Epidermal melanocyte (primary cell): ENCODE data around the gene RXFP4.
"Not testable (repeated sequence)": the region's sequence is repeated elsewhere in the genome, so short reads cannot be mapped to it uniquely, and the experiment has no call there.

Experiments
- DNase-seq: peaks from one replicate; pipeline ENCODE4 v3.0.0; 2011; ENCODE audit warnings: low spot score; ENCODE audit not compliant: insufficient read length

The RXFP4 gene

DNA sequence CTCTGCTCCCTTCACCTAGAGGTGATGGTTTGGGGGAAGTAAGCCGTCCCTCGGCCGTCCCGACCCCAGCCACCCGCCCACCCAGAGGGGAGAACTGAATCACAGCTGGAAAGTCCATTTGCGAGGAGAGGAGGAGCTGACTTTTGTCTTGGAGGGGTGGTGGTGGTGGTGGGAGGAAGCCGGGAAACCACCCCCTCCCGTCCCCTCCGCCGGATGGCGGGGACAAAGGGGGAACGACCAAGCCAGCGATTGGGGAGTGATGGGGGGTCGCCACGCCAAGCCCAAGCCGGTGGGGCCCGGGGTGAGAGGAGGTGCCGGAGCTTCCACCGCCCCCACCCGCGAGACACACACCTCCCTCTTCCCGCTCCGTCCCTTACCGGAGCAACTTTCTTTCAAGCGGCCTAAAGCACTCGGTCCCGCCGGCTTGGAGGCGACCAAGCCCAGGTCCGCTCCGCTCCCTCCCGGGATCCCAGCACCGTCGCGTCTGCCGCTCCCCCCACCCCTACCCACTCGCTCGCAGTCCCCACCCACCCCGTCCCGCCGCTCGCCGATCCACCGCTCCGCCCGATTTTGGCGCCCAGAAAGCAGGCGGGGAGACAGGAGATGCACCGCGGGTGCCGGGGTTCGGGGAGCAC, 36.4 kb downstream of the RXFP4 start:
- no peak for DNase-seq

DNA sequence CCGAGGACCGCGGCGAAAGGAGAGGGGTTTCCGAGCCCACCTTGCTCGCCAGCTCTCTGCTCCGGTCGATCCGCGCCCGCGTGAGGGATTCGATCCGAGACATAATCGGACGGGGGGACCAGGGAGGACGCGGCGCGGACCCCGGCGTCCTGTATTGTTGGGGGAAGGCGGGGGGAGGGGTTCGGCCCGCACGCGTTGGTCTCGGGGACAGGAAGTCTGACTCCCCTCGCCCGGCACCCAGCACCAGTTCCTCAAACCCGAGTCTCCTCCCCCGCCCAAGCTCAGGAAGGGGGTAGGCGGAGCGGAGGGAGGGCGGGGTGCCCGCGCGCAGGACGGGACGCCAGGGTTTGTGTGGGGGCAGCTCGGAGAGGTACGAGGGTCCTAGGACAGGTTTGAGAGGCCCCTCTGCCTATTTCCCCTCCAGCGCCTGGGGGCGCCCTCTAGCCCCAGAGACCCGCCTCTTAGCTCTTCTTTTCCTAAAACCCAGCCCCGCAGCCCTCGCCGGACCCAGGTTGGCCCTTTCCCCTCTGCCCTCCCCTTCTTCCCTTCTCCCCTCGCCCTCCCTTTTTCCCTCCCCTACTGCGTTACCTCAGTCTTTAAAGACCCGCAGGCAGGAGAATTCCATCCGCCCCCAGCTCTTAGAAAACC, 37.0 kb downstream of the RXFP4 start, which contains the start of gene ARHGEF2:
ARHGEF2 (minus strand) TSS at position 223 of the 648 bp plus-strand sequence; CDS start at position 103, 120 bp downstream.
- DNase-seq: no peak

DNA sequence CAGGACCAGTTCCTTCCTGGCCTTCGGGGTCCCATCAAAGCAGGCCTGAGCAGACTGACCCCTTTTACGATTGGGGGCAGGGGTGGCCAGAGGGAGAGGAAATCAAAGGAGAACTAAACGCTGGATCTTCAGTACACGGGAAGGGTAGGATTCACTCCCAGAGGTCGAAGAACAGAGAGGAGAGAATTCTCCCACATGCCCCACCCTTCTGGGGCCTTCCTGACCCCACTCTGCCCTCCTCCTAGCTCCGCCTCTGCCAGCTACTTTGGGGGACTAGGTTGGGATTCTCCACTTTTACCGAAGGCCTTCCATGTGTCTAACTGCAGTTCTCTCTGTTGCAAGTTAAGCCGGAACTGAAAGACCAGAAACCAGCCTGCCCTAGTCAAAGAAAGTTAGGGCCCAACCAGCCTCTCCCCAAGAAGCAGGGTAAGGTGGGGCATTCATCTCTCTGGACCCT, 37.6 kb downstream of the RXFP4 start:
- peak; percentile 19 for DNase-seq

DNA sequence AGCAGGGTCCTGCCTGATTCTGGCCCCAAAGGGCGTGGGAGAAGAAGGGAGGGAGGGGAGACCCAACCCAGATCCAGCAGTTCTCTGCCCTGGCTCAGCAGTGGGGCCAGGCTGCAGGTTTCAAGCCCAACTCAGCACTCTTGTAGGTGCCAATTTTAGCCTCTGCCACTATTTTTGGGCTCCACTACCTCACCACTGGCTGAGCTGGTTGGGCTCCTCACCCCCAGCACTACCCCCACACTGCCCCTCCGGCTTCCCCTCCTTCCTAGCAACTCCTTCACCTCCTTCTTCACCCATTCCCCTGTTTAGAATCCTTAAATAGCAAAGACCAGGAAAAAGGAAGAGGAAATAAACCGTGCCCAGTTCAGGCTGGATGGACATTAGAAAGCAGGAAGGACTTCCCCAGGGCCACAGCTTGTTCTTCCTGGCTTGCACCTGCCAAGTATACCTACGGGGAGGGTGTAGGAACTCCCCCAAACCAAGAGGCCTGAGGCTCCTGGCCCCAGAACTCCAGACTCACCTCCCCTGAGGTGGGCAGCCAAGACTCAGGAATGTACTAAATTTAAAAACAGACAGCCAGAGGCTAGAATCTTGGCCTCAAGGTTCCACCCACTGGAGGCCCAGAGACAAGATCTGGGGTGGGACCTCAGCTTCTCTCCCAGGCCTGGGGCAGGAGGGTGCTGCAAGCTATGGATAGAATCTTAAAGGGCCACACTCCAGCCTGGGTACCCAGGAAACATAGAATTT, 38.3 kb downstream of the RXFP4 start:
- DNase-seq: peak; percentile 7

DNA sequence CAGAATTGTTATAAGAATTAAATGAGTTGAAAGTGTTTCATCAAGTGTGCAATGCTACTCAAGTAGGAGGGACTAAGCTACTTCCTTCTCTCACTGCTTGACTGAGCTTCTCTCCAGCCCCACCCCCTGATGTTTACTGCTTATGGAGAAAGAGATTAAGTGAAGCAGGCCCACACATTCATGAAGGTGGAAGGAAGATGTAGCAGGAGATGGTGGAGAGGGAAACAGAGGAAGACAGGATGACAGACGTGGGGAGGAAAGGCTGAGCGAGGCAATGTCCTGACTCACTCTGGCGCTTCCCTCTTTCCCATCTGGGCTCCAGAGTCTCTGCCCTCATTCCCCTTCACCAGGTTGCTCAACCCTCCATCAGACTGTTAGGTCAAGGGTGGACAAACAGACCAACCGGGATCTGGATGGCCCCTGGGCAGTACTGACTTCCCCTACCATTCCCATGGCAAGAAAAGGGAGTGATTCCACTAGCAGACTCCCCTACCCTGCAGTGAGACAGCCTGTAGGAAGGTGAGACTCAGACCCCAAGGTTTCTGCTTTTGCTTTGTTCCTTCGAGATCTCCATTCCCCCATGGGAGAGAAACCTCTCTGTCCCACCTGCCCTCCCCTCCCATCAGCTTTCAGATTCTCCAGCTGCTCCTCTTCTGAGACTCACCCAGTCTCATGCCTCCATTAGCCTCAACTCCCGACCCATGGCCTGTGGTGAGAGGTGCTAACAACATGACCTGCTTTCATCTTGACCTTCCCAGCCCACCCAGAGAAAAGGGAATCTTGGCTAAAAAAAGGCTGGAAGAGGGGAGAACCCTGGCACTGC, 40.0 kb downstream of the RXFP4 start:
- peak; percentile 48 for DNase-seq

DNA sequence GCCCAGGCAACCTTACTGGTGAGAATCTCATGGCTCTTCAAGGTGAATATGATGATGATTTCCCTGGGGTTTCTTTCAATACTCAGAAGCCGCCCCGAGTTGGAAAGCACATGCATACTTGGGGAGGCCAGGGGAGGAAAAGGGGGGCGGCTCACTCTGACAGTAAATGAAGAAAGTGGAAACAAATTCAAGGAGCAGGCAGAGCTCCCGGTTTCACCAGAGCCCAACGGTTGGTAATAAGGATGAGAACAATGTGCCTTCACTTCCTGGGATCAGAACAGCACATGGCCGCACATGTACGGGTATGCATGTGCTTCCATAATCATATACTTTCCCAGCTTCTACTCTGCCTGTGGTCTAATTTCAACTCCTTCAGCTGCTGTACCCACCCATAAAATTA, 40.7 kb downstream of the RXFP4 start:
- peak; percentile 11 for DNase-seq

DNA sequence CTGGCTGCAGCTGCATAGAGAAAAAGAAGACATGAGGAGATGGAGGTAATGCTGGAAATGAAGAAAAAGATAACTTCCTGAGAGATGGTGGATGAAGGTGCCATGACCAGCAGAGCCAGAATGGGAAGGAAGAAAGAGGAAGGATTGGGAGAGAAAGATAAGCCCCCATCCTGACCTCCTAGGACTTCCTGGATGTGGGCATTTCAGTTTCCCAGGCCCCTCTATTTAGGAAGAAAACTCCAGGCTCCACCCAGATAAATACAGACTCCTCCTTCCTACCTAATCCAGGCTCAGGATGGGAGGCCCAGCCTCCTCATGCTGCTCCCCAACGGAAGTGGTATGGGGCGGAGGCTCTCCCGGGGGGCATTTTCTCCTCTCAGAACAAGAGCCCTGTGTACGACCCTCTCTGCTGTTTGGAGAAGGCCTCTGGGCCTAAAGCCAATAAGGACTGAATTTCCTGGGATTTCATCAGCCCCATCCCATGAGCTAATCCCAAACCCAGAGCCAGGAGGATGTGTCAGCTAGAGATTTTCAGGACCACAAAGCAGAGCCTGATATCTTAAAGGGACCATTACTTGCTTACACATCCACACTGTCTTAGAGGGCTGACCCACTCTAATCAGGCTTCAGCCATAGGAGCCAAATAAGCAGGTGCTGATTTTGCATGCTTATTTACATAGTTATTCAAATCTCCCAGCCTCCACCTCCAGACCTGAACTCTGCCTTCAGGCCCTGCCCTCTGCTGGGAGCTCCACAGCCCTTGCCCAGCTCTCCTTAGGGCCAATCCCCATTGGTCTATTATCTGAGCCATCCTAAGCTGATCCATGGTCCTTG, 42.0 kb downstream of the RXFP4 start:
- DNase-seq: peak; percentile 85

DNA sequence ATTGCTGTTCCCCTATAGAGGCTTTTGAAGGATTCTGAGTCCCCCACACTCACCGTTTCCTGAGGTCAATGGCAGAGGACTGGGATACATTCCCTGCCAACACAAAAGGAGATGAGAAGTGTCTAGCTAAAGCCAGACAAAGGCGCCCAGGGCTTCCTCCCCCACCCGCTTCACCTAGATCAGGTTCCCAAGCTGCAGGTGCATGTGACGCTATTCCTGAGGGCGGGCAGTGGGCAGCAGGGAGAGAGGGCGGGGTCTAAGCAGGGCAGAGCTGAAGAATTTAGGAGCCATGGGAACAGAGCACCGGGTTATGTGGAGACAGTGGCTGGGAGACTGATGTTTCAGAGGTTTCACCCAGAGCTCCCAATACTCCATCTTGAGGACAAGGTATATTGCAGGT, 42.9 kb downstream of the RXFP4 start:
- DNase-seq: no peak

DNA sequence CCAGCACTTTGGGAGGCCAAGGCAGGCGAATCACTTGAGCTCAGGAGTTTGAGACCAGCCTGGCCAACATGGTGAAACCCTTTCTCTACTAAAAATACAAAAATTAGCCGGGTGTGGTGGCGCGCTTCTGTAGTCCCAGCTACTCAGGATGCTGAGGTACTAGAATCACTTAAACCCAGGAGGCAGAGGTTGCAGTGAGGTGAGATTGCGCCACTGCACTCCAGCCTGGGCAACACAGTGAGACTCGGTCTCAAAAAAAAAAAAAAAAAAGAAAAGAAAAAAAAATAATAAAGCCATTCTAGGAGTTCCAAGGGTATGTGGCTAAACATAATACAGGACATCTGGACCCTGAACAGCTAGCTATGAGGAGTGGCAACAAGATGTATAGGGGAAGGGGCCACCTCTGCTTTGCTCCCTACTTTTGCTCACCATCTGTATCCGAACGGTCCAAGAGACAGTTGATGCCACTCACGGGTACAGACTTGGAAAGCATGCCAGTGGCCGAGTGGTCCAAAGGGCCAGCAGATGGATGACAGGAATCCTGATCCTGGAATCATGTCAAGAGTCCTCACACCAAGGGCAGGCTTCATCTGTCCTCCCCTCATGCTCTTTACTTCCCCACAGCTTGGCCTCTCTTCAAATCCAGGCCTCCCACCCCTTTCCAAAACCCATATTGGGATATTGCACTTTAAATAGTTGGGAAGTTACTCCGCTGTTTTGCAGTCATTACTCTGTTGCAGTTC, 43.6 kb downstream of the RXFP4 start:
- DNase-seq: not testable (repeated sequence)

DNA sequence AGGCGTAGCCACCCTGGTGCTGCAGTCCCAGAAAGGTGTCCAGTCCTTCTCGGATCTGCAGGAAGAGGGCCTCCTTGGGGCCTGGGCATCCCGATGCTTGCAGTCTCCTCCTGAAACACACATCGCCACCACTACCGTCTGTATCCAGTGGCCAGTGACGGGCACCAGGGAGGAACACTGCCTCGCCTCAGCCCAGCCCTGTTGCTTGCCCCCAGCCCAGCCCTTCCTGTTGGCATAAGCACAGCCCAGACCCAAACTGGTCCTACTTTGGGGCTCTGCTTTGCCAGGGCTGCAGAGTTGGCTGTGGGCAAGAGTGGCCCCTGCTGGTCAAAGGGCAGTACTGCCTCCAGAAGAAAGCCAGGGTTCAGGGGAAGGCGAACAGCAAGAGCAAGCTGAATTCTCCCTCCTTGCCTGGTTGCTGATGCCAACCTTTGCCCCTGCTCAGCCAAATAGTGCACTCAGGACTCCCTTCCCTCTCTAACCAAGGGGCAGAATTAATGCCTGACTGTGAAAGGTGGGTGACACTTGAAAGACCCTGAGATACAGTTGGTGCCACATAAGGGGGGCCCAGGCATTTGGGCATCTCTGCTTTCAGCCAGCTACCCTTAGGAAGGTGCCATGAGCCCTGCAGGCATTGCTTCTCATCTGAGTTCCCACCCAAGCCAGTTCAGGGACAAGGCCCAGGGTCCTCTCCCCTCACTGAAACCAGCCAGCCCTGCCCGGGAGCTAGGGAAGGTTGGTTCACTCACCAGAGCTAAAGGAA, 48.0 kb downstream of the RXFP4 start:
- peak; percentile 44 for DNase-seq

DNA sequence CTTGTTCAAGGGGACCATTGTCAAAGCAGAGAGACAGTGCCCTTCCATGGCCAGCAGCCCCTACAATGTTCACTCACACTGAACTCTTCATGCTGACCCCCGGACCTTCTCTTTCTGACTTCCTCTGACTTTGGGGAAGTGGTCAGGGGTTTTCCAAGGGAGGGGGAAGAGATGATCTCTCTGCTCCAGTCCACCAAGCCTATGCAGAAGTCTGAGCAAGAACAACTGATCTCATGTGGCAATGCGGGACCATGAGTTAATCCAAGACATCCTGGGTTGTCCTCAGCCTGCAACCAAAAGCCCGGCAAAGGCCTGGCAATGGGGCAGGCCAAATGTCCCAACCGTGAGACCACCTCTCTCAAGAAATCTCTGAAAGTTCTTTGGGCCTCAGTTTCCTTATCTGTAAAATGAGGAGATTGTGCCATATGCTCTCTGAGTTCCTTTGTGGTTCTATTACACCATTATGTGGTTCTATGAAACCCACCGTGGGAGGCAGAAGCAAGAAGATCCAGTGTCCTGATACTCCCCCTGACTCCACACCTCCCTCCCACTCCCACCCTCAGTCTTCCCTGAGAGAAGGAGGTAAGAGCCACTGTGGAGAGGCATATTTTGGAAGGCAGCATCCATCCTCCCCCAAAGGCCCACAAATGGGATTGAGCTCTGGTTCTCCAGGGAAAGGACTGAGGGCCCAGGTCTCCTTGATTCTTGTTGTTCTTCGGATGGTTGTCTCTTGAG, 48.7 kb downstream of the RXFP4 start:
- no peak for DNase-seq
